Mucosa of stomach (tissue), 1 donor: ENCODE data around the gene SLC22A15.
"Not testable (repeated sequence)": the region's sequence is repeated elsewhere in the genome, so short reads cannot be mapped to it uniquely, and the experiment has no call there.

ENCODE experiments used
- H3K27me3 ChIP-seq: one replicate; pipeline ENCODE4 v1.7.0; 2013; ENCODE audit warnings: mild to moderate bottlenecking, low read length; ENCODE audit not compliant: control insufficient read depth, insufficient read depth
- H3K36me3 ChIP-seq: one replicate; pipeline ENCODE4 v1.7.0; 2013; ENCODE audit warnings: low read length; ENCODE audit not compliant: control insufficient read depth, insufficient read depth
- H3K4me1 ChIP-seq: one replicate; pipeline ENCODE4 v1.7.0; 2013; ENCODE audit warnings: mild to moderate bottlenecking, low read length; ENCODE audit not compliant: control insufficient read depth, insufficient read depth
- H3K4me3 ChIP-seq: one replicate; pipeline ENCODE4 v1.7.0; 2013; ENCODE audit warnings: low read length
- H3K9ac ChIP-seq: one replicate; pipeline ENCODE4 v1.7.0; 2013; ENCODE audit warnings: mild to moderate bottlenecking, low read length, moderate library complexity
- H3K9me3 ChIP-seq: one replicate; pipeline ENCODE4 v1.7.0; 2013; ENCODE audit warnings: mild to moderate bottlenecking, low read length, moderate library complexity; ENCODE audit not compliant: control insufficient read depth
- donor health status: Pancreatic carcinoma.

Gene SLC22A15

DNA sequence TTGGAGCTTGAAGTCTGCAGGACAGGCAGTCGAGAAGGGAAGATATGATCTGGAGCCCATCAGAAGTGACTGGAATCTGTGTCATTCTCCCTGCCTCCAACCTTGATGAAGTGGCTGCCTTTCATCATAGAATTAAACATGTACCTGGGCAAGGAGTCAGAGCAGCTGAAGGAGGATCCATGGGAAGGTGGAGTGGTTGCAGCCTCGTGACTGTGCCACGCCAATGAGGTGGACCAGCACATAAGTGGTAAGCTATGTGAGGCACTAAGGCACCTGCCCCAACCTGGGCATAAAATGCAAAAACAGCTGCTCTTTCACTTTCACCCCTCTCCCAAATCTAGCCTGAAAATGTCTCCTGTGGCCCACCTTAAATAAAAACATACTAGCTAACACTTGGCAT, 7.3 kb downstream of the SLC22A15 start:
- Histone ChIP-seq H3K36me3 (no peaks in the 10 kb centered on the region), H3K9ac (no peak overlapping the region), H3K4me3 (no peak overlapping the region), H3K9me3 (no peaks in the 10 kb centered on the region), H3K4me1 (peaks cover 10% of the 10 kb centered on the region), H3K27me3 (no peaks in the 10 kb centered on the region)

- H3K36me3 ChIP-seq: no peaks in the 10 kb centered on the region
- H3K27me3 ChIP-seq: no peaks in the 10 kb centered on the region
- H3K4me3 ChIP-seq: no peak overlapping the region
- H3K9ac ChIP-seq: no peak overlapping the region
- H3K4me1 ChIP-seq: no peaks in the 10 kb centered on the region
- no peaks in the 10 kb centered on the region for H3K9me3 ChIP-seq
These were observed 11.3 kb downstream of the SLC22A15 start for GRCh38 chr1:115987623-115988022.

DNA sequence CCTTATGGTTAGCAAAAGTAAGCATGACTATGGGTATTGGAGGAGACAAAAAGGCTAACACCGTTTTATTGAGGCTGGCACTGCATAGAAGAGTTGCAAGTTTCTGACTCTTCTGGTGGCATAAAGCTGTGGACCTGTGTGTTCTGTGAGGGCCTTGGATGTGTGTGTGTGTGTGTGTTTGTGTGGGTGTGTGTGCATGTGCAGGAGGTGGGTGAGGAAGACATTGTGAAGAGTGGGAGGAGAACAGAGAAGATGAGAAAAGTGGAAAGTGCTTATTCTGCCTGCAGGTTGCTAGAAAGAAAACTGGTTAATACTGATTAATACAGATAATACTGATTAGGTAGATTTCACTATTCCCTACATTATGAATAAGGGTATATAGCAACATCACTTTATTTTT, 12.6 kb downstream of the SLC22A15 start:
- H3K4me3 ChIP-seq: no peak overlapping the region
- no peak overlapping the region for H3K9ac ChIP-seq
- no peaks in the 10 kb centered on the region for H3K27me3 ChIP-seq
- no peaks in the 10 kb centered on the region for H3K4me1 ChIP-seq
- no peaks in the 10 kb centered on the region for H3K9me3 ChIP-seq
- peaks cover 8% of the 10 kb centered on the region for H3K36me3 ChIP-seq

GRCh38 chr1:115989699-115990098, 13.4 kb downstream of the SLC22A15 start:
- Histone ChIP-seq H3K4me1 (no peaks in the 10 kb centered on the region), H3K36me3 (peaks cover 8% of the 10 kb centered on the region), H3K9me3 (no peaks in the 10 kb centered on the region), H3K9ac (no peak overlapping the region), H3K27me3 (no peaks in the 10 kb centered on the region), H3K4me3 (no peak overlapping the region)

- Histone ChIP-seq H3K9ac (no peak overlapping the region), H3K36me3 (peaks cover 8% of the 10 kb centered on the region), H3K9me3 (no peaks in the 10 kb centered on the region), H3K4me3 (no peak overlapping the region), H3K27me3 (no peaks in the 10 kb centered on the region), H3K4me1 (no peaks in the 10 kb centered on the region)
These were observed 15.6 kb downstream of the SLC22A15 start for GRCh38 chr1:115991909-115992308.

GRCh38 chr1:115997921-115998320, 21.6 kb downstream of the SLC22A15 start:
- not testable (repeated sequence) for H3K9me3 ChIP-seq, H3K36me3 ChIP-seq, H3K4me3 ChIP-seq

GRCh38 chr1:116001739-116002487, 25.6 kb downstream of the SLC22A15 start:
- H3K9me3 ChIP-seq: peaks cover 5% of the 10 kb centered on the region
- no peak overlapping the region for H3K9ac ChIP-seq
- H3K36me3 ChIP-seq: no peaks in the 10 kb centered on the region
- peaks cover 5% of the 10 kb centered on the region for H3K4me1 ChIP-seq
- no peak overlapping the region for H3K4me3 ChIP-seq
- no peaks in the 10 kb centered on the region for H3K27me3 ChIP-seq

More at GRCh38 chr1:115997921-115998320, 21.6 kb downstream of the SLC22A15 start:
- H3K27me3 ChIP-seq, H3K4me1 ChIP-seq, H3K9ac ChIP-seq: not testable (repeated sequence)

GRCh38 chr1:116002781-116003420, 26.6 kb downstream of the SLC22A15 start:
- no peak overlapping the region for H3K9ac ChIP-seq
- H3K36me3 ChIP-seq: no peaks in the 10 kb centered on the region
- H3K4me1 ChIP-seq: peaks cover 5% of the 10 kb centered on the region
- H3K27me3 ChIP-seq: no peaks in the 10 kb centered on the region
- peaks cover 5% of the 10 kb centered on the region for H3K9me3 ChIP-seq
- no peak overlapping the region for H3K4me3 ChIP-seq

GRCh38 chr1:116003823-116004222, 27.5 kb downstream of the SLC22A15 start:
- Histone ChIP-seq H3K4me1 (peaks cover 5% of the 10 kb centered on the region), H3K4me3 (no peak overlapping the region), H3K9ac (no peak overlapping the region), H3K36me3 (no peaks in the 10 kb centered on the region), H3K27me3 (no peaks in the 10 kb centered on the region), H3K9me3 (no peaks in the 10 kb centered on the region)

DNA sequence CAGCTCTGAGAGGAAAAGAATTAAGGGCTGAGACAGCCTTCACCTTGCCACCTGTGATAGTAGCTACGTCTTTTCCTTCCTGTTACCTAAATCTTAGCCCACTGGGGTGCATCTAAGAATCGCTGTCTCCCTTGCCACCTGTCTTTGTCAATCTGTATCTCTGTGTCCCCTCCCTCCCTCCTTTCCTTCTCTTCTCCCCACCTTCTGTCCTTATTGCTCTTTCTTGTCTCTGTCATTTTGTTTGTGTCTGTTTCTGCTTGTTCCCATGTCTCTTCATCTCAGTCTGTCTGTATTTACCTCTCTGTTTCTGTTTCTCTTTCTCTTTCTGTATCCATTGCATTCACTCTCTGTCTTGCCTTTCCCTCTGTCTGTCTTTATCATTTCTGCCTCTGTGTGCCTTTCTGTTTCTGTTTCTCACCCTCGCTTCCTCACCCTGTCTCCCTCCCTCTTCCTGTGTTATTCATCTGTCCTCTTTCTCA, 30.2 kb downstream of the SLC22A15 start:
- no peak overlapping the region for H3K4me3 ChIP-seq

GRCh38 chr1:116008656-116009390, 32.5 kb downstream of the SLC22A15 start:
- no peak overlapping the region for H3K9ac ChIP-seq
- no peaks in the 10 kb centered on the region for H3K9me3 ChIP-seq
- H3K27me3 ChIP-seq: no peaks in the 10 kb centered on the region
- no peak overlapping the region for H3K4me3 ChIP-seq
- H3K4me1 ChIP-seq: no peaks in the 10 kb centered on the region
- H3K36me3 ChIP-seq: no peaks in the 10 kb centered on the region

More for the DNA sequence above, 30.2 kb downstream of the SLC22A15 start:
- H3K27me3 ChIP-seq: no peaks in the 10 kb centered on the region
- H3K36me3 ChIP-seq: no peaks in the 10 kb centered on the region
- H3K4me1 ChIP-seq: peaks cover 5% of the 10 kb centered on the region
- no peak overlapping the region for H3K9ac ChIP-seq
- H3K9me3 ChIP-seq: no peaks in the 10 kb centered on the region

DNA sequence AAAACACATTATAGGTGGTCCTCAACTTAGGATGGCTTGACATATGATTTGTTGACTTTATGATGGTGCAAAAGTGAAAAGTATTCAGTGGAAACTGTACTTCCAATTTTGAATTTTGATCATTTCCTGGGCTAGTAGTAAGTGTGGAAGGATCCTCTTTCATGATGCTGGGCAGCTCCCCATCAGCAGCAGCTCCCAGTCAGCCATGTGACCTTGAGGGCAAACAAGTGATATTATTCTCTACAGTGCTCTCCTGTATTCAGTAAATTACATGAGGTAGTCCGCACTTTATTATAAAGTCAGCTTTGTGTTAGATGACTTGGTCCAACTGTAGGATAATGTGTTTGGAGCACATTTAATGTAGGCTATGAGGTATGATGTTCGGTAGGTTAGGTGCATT, 36.4 kb downstream of the SLC22A15 start:
- Histone ChIP-seq H3K9ac (no peak overlapping the region), H3K27me3 (no peaks in the 10 kb centered on the region), H3K4me1 (no peaks in the 10 kb centered on the region), H3K36me3 (no peaks in the 10 kb centered on the region), H3K9me3 (no peaks in the 10 kb centered on the region), H3K4me3 (no peak overlapping the region)
